ENCODE data around the gene RETREG1. TPM values are rescaled to one million over a fixed set of nuclear protein-coding genes. Genes with fewer than 3 reads are reported as not detected.
"Not testable (repeated sequence)": the region's sequence is repeated elsewhere in the genome, so short reads cannot be mapped to it uniquely, and the experiment has no call there.

The RETREG1 gene
- polyA plus RNA-seq, 1 of the 3 experiments (the other 2 are of a cell fraction): 0.43 TPM

DNA sequence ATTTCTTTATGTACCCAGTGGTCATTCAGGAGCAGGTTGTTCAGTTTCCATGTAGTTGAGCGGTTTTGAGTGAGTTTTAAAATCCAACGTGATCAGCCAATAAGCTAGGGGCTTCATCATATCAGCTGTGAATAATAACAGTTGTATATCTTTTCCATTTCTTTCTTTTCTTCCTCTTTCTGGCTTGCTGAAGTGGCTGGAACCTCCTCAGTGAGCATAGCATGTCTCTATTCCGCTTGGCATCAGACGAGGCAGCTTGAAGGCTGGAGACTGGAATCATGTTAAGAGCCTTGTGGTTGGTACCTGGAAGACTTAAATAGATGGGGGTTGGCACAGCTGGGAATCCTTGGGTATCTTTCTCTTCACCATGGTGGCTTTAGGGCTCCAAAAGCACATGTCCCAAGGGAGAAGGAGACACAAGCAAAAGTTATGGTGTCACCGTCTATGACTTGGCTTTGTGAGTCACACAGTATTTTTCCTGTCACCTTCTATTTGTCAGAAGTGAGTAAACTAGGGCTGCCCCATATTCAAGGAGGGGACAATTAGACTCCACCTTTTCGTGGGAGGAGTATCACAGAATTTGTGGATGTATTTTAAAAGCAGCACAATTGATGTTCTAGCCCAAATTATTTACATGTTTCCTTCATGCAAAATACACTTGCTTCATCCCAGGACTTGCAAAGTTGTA, 38.0 kb upstream of the RETREG1 start:
- ChIA-PET POLR2A (no interaction called here), CTCF (interaction anchor here (0.6 kb wide), 1 partner anchor 1058 kb away, joined by 3 read pairs; no protein-coding TSS in a partner anchor)
- no peak overlapping the region for H3K9ac ChIP-seq
- no peak overlapping the region for H3K4me3 ChIP-seq (ENCODE audit: low read depth in 2 of 2, low read length in 1 of 2)
- H2AFZ ChIP-seq (ENCODE audit: low read depth): no peak overlapping the region
- no peaks in the 10 kb centered on the region for H3F3A ChIP-seq (replicated peaks; ENCODE audit: insufficient read depth)
- no peaks in the 10 kb centered on the region for H4K20me1 ChIP-seq (ENCODE audit: insufficient read depth)
- H3K36me3 ChIP-seq (replicated peaks in 1 of 2; ENCODE audit: control insufficient read depth in 1 of 2, insufficient read depth in 2 of 2, low read length in 1 of 2): no peaks in the 10 kb centered on the region
- WGBS (ENCODE audit: low lambda C conversion rate): 41% methylated on average over 6 of the region's 6 CpGs
- H3K9me2 ChIP-seq: no peaks in the 10 kb centered on the region
- no peak overlapping the region for H3K4me2 ChIP-seq
- H3K4me1 ChIP-seq (ENCODE audit: control insufficient read depth in 1 of 2, insufficient read depth in 2 of 2, low read depth in 1 of 2, low read length in 1 of 2): no peaks in the 10 kb centered on the region
- H3K27me3 ChIP-seq (ENCODE audit: insufficient read depth): no peaks in the 10 kb centered on the region
- H3K27ac ChIP-seq (ENCODE audit: low read depth in 2 of 2, low read length in 1 of 2): no peak overlapping the region
- H3K9me3 ChIP-seq: no peaks in the 10 kb centered on the region
- no peaks in the 10 kb centered on the region for H3K79me2 ChIP-seq (ENCODE audit: insufficient read depth)
- TF ChIP-seq RAD21 (IDR thresholded peaks at IDR 0.05; ENCODE audit: low read length): no peak
- DNase-seq: no peak

- DNase-seq; H4K20me1 ChIP-seq (ENCODE audit: insufficient read depth); H2AFZ ChIP-seq (ENCODE audit: low read depth); H3K27ac ChIP-seq (ENCODE audit: low read depth in 2 of 2, low read length in 1 of 2); H3K27me3 ChIP-seq (ENCODE audit: insufficient read depth); H3K36me3 ChIP-seq (replicated peaks in 1 of 2; ENCODE audit: control insufficient read depth in 1 of 2, insufficient read depth in 2 of 2, low read length in 1 of 2); H3K9ac ChIP-seq; H3K4me1 ChIP-seq (ENCODE audit: control insufficient read depth in 1 of 2, insufficient read depth in 2 of 2, low read depth in 1 of 2, low read length in 1 of 2); H3K9me2 ChIP-seq; POLR2A ChIA-PET; H3K4me2 ChIP-seq; H3K4me3 ChIP-seq (ENCODE audit: low read depth in 2 of 2, low read length in 1 of 2); H3K79me2 ChIP-seq (ENCODE audit: insufficient read depth); H3F3A ChIP-seq (replicated peaks; ENCODE audit: insufficient read depth); H3K9me3 ChIP-seq: not testable (repeated sequence)
- 60% methylated on average over 2 of the region's 8 CpGs for WGBS (ENCODE audit: low lambda C conversion rate)
- CTCF ChIA-PET: interaction anchor here (0.8 to 1.1 kb wide), 2 partner anchors 18 to 40 kb away, joined by 3 read pairs; no protein-coding TSS in a partner anchor
Observed at GRCh38 chr5:16648739-16649138, 31.9 kb upstream of the RETREG1 start.

DNA sequence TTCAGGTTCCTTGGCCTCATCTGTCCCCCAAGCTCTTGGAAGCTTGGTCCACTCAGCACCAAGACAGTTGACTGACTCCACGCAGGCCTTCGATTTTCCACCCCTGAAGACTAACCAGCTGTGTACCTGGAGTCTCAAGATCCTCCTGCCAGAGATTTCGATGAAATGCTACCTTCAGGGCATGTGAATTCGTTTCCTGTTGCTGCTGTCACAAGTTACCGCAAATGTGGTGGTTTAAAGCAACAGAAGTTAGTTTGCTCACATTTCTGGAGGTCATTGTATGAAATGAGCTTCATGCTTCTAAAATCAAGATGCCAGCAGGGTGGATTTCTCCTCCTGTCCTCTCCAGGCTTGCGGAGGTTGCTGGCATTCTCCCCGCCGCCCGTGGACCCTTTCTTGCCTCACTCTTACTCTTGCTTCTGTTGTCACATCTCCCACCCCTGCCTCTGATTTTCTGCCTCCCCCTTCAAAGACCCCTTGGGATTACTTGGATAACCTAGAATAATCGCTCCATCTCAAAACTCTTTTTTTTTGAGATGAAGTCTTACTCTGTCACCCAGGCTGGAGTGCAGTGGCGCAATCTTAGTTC, 27.6 kb upstream of the RETREG1 start:
- H3K9me3 ChIP-seq: no peaks in the 10 kb centered on the region
- H3K4me2 ChIP-seq: no peak overlapping the region
- ChIA-PET POLR2A (no interaction called here), CTCF (interaction anchor here (1.7 kb wide), 1 partner anchor 46 kb away, joined by 4 read pairs; no protein-coding TSS in a partner anchor)
- H3K36me3 ChIP-seq (replicated peaks in 1 of 2; ENCODE audit: control insufficient read depth in 1 of 2, insufficient read depth in 2 of 2, low read length in 1 of 2): no peaks in the 10 kb centered on the region
- no peak overlapping the region for H3K4me3 ChIP-seq (ENCODE audit: low read depth in 2 of 2, low read length in 1 of 2)
- no peak overlapping the region for H3K9ac ChIP-seq
- H3K27ac ChIP-seq (ENCODE audit: low read depth in 2 of 2, low read length in 1 of 2): no peak overlapping the region
- no peaks in the 10 kb centered on the region for H3K4me1 ChIP-seq (ENCODE audit: control insufficient read depth in 1 of 2, insufficient read depth in 2 of 2, low read depth in 1 of 2, low read length in 1 of 2)
- H4K20me1 ChIP-seq (ENCODE audit: insufficient read depth): no peaks in the 10 kb centered on the region
- no peak overlapping the region for H2AFZ ChIP-seq (ENCODE audit: low read depth)
- H3K79me2 ChIP-seq (ENCODE audit: insufficient read depth): no peaks in the 10 kb centered on the region
- no peaks in the 10 kb centered on the region; the same call in 1 of the 2 replicates for H3K27me3 ChIP-seq (ENCODE audit: insufficient read depth)
- no peak for TF ChIP-seq NFIC (IDR thresholded peaks at IDR 0.05; ENCODE audit: borderline replicate concordance)
- TF ChIP-seq, protein P1, sequence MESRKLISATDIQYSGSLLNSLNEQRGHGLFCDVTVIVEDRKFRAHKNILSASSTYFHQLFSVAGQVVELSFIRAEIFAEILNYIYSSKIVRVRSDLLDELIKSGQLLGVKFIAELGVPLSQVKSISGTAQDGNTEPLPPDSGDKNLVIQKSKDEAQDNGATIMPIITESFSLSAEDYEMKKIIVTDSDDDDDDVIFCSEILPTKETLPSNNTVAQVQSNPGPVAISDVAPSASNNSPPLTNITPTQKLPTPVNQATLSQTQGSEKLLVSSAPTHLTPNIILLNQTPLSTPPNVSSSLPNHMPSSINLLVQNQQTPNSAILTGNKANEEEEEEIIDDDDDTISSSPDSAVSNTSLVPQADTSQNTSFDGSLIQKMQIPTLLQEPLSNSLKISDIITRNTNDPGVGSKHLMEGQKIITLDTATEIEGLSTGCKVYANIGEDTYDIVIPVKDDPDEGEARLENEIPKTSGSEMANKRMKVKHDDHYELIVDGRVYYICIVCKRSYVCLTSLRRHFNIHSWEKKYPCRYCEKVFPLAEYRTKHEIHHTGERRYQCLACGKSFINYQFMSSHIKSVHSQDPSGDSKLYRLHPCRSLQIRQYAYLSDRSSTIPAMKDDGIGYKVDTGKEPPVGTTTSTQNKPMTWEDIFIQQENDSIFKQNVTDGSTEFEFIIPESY (IDR thresholded peaks at IDR 0.05; ENCODE audit: borderline replicate concordance, low read depth): no peak
- TF ChIP-seq NRF1 (IDR thresholded peaks at IDR 0.05; ENCODE audit: low read depth, low read length): no peak
- TF ChIP-seq, protein P2, sequence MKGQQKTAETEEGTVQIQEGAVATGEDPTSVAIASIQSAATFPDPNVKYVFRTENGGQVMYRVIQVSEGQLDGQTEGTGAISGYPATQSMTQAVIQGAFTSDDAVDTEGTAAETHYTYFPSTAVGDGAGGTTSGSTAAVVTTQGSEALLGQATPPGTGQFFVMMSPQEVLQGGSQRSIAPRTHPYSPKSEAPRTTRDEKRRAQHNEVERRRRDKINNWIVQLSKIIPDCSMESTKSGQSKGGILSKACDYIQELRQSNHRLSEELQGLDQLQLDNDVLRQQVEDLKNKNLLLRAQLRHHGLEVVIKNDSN (IDR thresholded peaks at IDR 0.05; ENCODE audit: borderline replicate concordance, low read depth): no peak
- TF ChIP-seq, protein P3, sequence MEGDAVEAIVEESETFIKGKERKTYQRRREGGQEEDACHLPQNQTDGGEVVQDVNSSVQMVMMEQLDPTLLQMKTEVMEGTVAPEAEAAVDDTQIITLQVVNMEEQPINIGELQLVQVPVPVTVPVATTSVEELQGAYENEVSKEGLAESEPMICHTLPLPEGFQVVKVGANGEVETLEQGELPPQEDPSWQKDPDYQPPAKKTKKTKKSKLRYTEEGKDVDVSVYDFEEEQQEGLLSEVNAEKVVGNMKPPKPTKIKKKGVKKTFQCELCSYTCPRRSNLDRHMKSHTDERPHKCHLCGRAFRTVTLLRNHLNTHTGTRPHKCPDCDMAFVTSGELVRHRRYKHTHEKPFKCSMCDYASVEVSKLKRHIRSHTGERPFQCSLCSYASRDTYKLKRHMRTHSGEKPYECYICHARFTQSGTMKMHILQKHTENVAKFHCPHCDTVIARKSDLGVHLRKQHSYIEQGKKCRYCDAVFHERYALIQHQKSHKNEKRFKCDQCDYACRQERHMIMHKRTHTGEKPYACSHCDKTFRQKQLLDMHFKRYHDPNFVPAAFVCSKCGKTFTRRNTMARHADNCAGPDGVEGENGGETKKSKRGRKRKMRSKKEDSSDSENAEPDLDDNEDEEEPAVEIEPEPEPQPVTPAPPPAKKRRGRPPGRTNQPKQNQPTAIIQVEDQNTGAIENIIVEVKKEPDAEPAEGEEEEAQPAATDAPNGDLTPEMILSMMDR (IDR thresholded peaks at IDR 0.05): no peak
- TF ChIP-seq GABPA (IDR thresholded peaks at IDR 0.05; ENCODE audit: low read depth): no peak
- TF ChIP-seq SMC3 (IDR thresholded peaks at IDR 0.05; ENCODE audit: low read depth, low read length): no peak
- no peak for TF ChIP-seq YY1 (IDR thresholded peaks at IDR 0.05; ENCODE audit: low read depth)
- TF ChIP-seq JUND (IDR thresholded peaks at IDR 0.05): no peak
- TF ChIP-seq TAF1 (IDR thresholded peaks at IDR 0.05; ENCODE audit: borderline replicate concordance, low read depth, low read length): no peak
- no peak for TF ChIP-seq ELF1 (IDR thresholded peaks at IDR 0.05)
- H3F3A ChIP-seq (replicated peaks; ENCODE audit: insufficient read depth): no peaks in the 10 kb centered on the region
- no peak for DNase-seq
- no peaks in the 10 kb centered on the region for H3K9me2 ChIP-seq
- WGBS (ENCODE audit: low lambda C conversion rate): 59% methylated on average over 11 of the region's 11 CpGs

All from SK-N-SH (cell line).